SK-N-SH (cell line): ENCODE data around the gene MCEMP1. TPM values are rescaled to one million over a fixed set of nuclear protein-coding genes. Genes with fewer than 3 reads are reported as not detected.

Source experiments
- CTCF ChIA-PET: fragments of 300-600, 350-600 bp; formaldehyde crosslinking; extraction: SDS; loops from one replicate; lab custom pipeline; 2021; lab: Yijun Ruan, JAX
- POLR2A ChIA-PET: fragments of 350-600 bp; sonication (Branson Sonifier 250); formaldehyde crosslinking; extraction: SDS; loops from one replicate; lab custom pipeline; 2020; ENCODE audit warnings: antibody characterized with exemption, inconsistent platforms; lab: Yijun Ruan, JAX
- DNase-seq: peaks from one replicate; pipeline ENCODE4 v3.0.0; 2012
- H2AFZ ChIP-seq: fragments of 200-600 bp; sonication (generic); 2 replicates; pipeline ENCODE4 v1.8.1; 2016; ENCODE audit warnings: antibody characterized with exemption, mild to moderate bottlenecking, low read depth
- H3F3A ChIP-seq: fragments of 200-600 bp; sonication (generic); replicated peaks from 2 replicates; pipeline ENCODE3; 2016; ENCODE audit warnings: antibody characterized with exemption, mild to moderate bottlenecking; ENCODE audit not compliant: insufficient read depth
- H3K27ac ChIP-seq, 2 experiments: fragments of 200-500 bp in 1 of 2; fragments of 200-600 bp in 1 of 2; sonication (Bioruptor generic) in 1 of 2; sonication (generic), shearing (Covaris generic) in 1 of 2; 2 replicates each; pipeline versions ENCODE4 v1.5.1 to v1.6.1; 2014 to 2016; ENCODE audit warnings: low read depth in 2 of 2, inconsistent platforms in 1 of 2, low read length in 1 of 2, mild to moderate bottlenecking in 1 of 2, mixed read lengths in 1 of 2
- H3K27me3 ChIP-seq: fragments of 200-600 bp; sonication (generic), shearing (Covaris generic); 2 replicates; pipeline ENCODE4 v1.6.1; 2016; ENCODE audit warnings: mixed run types; ENCODE audit not compliant: insufficient read depth
- H3K36me3 ChIP-seq, 2 experiments: fragments of 200-500 bp in 1 of 2; fragments of 200-600 bp in 1 of 2; sonication (Bioruptor generic) in 1 of 2; sonication (generic) in 1 of 2; replicated peaks in 1 of 2; 2 replicates each; pipeline versions ENCODE3 to v1.5.1; 2014 to 2016; ENCODE audit warnings: low read length in 1 of 2, mild to moderate bottlenecking in 1 of 2; ENCODE audit not compliant: insufficient read depth in 2 of 2, control insufficient read depth in 1 of 2
- H3K4me1 ChIP-seq, 2 experiments: fragments of 200-500 bp in 1 of 2; fragments of 200-600 bp in 1 of 2; sonication (Bioruptor generic) in 1 of 2; sonication (generic), shearing (Covaris generic) in 1 of 2; 2 replicates each; pipeline versions ENCODE4 v1.5.1 to v1.6.1; 2014 to 2016; ENCODE audit warnings: low read depth in 1 of 2, low read length in 1 of 2, mixed run types in 1 of 2; ENCODE audit not compliant: insufficient read depth in 2 of 2, control insufficient read depth in 1 of 2
- H3K4me2 ChIP-seq: fragments of 200-600 bp; sonication (generic), shearing (Covaris generic); 2 replicates; pipeline ENCODE4 v1.6.1; 2017; ENCODE audit warnings: mixed run types
- H3K4me3 ChIP-seq, 2 experiments: fragments of 200-500 bp in 1 of 2; fragments of 200-600 bp in 1 of 2; sonication (Bioruptor generic) in 1 of 2; sonication (generic), shearing (Covaris generic) in 1 of 2; 2 replicates each; pipeline versions ENCODE4 v1.5.1 to v1.8.1; 2014 to 2016; ENCODE audit warnings: low read depth in 2 of 2, inconsistent platforms in 1 of 2, low read length in 1 of 2, mild to moderate bottlenecking in 1 of 2, mixed read lengths in 1 of 2, moderate library complexity in 1 of 2
- H3K79me2 ChIP-seq: fragments of 200-600 bp; sonication (generic); 2 replicates; pipeline ENCODE4 v1.8.1; 2017; ENCODE audit warnings: mild to moderate bottlenecking; ENCODE audit not compliant: insufficient read depth
- H3K9ac ChIP-seq: fragments of 200-600 bp; sonication (generic); 2 replicates; pipeline ENCODE4 v1.6.1; 2017; ENCODE audit warnings: mixed run types
- H3K9me2 ChIP-seq: fragments of 200-600 bp; sonication (generic); 2 replicates; pipeline ENCODE4 v1.6.1; 2017; ENCODE audit warnings: mixed run types
- H3K9me3 ChIP-seq: fragments of 200-600 bp; sonication (generic); 2 replicates; pipeline ENCODE4 v1.6.1; 2017; ENCODE audit warnings: mixed run types, mild to moderate bottlenecking, moderate library complexity
- H4K20me1 ChIP-seq: fragments of 200-600 bp; sonication (generic); 2 replicates; pipeline ENCODE4 v1.6.1; 2017; ENCODE audit warnings: mild to moderate bottlenecking, mixed run types; ENCODE audit not compliant: insufficient read depth
- EP300 ChIP-seq, 2 experiments: IDR thresholded peaks; 2 replicates each; pipeline versions ENCODE4 v1.4.0 to v1.6.1; 2012; ENCODE audit warnings: borderline replicate concordance in 1 of 2, low read depth in 1 of 2, low read length in 1 of 2
- EZH2phosphoT487 ChIP-seq: fragments of 200-600 bp; sonication (generic); IDR thresholded peaks from 2 replicates; pipeline ENCODE4 v1.6.1; 2017; ENCODE audit warnings: low read depth, mixed run types, mild to moderate bottlenecking, antibody characterized with exemption, moderate library complexity, borderline replicate concordance
- FOSL2 ChIP-seq: IDR thresholded peaks from 2 replicates; pipeline ENCODE4 v1.4.0; 2012; ENCODE audit warnings: low read depth, mild to moderate bottlenecking, moderate library complexity, borderline replicate concordance
- FOXM1 ChIP-seq: IDR thresholded peaks from 2 replicates; pipeline ENCODE4 v1.4.0; 2012; ENCODE audit warnings: low read depth, mild to moderate bottlenecking
- GABPA ChIP-seq: IDR thresholded peaks from 2 replicates; pipeline ENCODE4 v1.4.0; 2012; ENCODE audit warnings: low read depth, mild to moderate bottlenecking
- GATA2 ChIP-seq: sonication (generic); formaldehyde crosslinking; IDR thresholded peaks from 2 replicates; pipeline ENCODE4 v1.5.0; 2020; ENCODE audit warnings: mild to moderate bottlenecking, missing genetic modification reagents
- JUND ChIP-seq: IDR thresholded peaks from 2 replicates; pipeline ENCODE4 v1.4.0; 2012
- MXI1 ChIP-seq: IDR thresholded peaks from 2 replicates; pipeline ENCODE4 v1.6.1; 2012; ENCODE audit warnings: mild to moderate bottlenecking, low read depth, low read length, improper control_type of control experiment
- NRF1 ChIP-seq: IDR thresholded peaks from 2 replicates; pipeline ENCODE4 v1.6.1; 2012; ENCODE audit warnings: low read depth, mild to moderate bottlenecking, low read length
- PBX3 ChIP-seq: IDR thresholded peaks from 2 replicates; pipeline ENCODE4; 2012
- POLR2AphosphoS5 ChIP-seq: IDR thresholded peaks from 2 replicates; pipeline ENCODE4 v1.6.1; 2012; ENCODE audit warnings: low read depth, low read length
- RAD21 ChIP-seq: IDR thresholded peaks from 2 replicates; pipeline ENCODE4 v1.6.1; 2012; ENCODE audit warnings: mild to moderate bottlenecking, low read length
- RXRA ChIP-seq: IDR thresholded peaks from 2 replicates; pipeline ENCODE4 v1.4.0; 2012; ENCODE audit warnings: low read depth, mild to moderate bottlenecking, borderline replicate concordance
- TCF12 ChIP-seq: IDR thresholded peaks from 2 replicates; pipeline ENCODE4 v1.4.0; 2012
- USF1 ChIP-seq: IDR thresholded peaks from 2 replicates; pipeline ENCODE4 v1.4.0; 2012; ENCODE audit warnings: low read depth, borderline replicate concordance
- YY1 ChIP-seq: IDR thresholded peaks from 2 replicates; pipeline ENCODE4 v1.4.0; 2012; ENCODE audit warnings: low read depth, mild to moderate bottlenecking
- WGBS: methylation state at CpG from one replicate; pipeline ENCODE4 v1.1.6; 2017; ENCODE audit warnings: low lambda C conversion rate; 5-methylcytosine and 5-hydroxymethylcytosine counted together
- polyA plus RNA-seq, 3 experiments: library from polyadenylated mRNA; depleted of rRNA; stranded (reverse); fragments of >200 nt; gene quantifications; 2 replicates each; pipeline ENCODE4 v1.2.3, GENCODE V29; 2012
- TF ChIP-seq, protein P1 (sequence below): fragments of 200-600 bp; sonication (generic); IDR thresholded peaks from 2 replicates; pipeline ENCODE4 v1.6.1; 2017; ENCODE audit warnings: antibody characterized with exemption, mild to moderate bottlenecking, moderate library complexity
- TF ChIP-seq, protein P2 (sequence below): IDR thresholded peaks from 2 replicates; pipeline ENCODE4 v1.4.0; 2012; ENCODE audit warnings: low read depth

The MCEMP1 gene
- polyA plus RNA-seq, 1 of the 3 experiments (the other 2 are of a cell fraction) = not detected

GRCh38 chr19:7701654-7702457 is 25.0 kb downstream of the MCEMP1 start, which contains the start of gene FCER2:
TSS of gene FCER2 (minus strand) at chr19:7702131. CDS start at chr19:7699760, 2,371 bp downstream.
- H3K4me1 ChIP-seq = no peaks in the 10 kb centered on the region
- CTCF ChIA-PET = interaction anchor here (2.5 kb wide), 1 partner anchor 21 kb away, joined by 10 read pairs; the partner anchor contains the start of gene TRAPPC5
- no peak for TF ChIP-seq POLR2AphosphoS5
- TF ChIP-seq EZH2phosphoT487 = no peak
- no peak for TF ChIP-seq GATA2 (CRISPR knock-in tag)
- TF ChIP-seq, protein P1, sequence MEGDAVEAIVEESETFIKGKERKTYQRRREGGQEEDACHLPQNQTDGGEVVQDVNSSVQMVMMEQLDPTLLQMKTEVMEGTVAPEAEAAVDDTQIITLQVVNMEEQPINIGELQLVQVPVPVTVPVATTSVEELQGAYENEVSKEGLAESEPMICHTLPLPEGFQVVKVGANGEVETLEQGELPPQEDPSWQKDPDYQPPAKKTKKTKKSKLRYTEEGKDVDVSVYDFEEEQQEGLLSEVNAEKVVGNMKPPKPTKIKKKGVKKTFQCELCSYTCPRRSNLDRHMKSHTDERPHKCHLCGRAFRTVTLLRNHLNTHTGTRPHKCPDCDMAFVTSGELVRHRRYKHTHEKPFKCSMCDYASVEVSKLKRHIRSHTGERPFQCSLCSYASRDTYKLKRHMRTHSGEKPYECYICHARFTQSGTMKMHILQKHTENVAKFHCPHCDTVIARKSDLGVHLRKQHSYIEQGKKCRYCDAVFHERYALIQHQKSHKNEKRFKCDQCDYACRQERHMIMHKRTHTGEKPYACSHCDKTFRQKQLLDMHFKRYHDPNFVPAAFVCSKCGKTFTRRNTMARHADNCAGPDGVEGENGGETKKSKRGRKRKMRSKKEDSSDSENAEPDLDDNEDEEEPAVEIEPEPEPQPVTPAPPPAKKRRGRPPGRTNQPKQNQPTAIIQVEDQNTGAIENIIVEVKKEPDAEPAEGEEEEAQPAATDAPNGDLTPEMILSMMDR = no peak
- TF ChIP-seq NRF1 = no peak
- TF ChIP-seq, protein P2, sequence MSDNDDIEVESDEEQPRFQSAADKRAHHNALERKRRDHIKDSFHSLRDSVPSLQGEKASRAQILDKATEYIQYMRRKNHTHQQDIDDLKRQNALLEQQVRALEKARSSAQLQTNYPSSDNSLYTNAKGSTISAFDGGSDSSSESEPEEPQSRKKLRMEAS = no peak
- TF ChIP-seq TCF12 = no peak
- TF ChIP-seq MXI1 = no peak
- no peak for TF ChIP-seq EP300 (IDR thresholded peaks at IDR 0.05; ENCODE audit: borderline replicate concordance in 1 of 2, low read depth in 1 of 2, low read length in 1 of 2)
- TF ChIP-seq FOSL2 = no peak
- no peak for TF ChIP-seq YY1
- TF ChIP-seq USF1 = no peak
- no peak for TF ChIP-seq RAD21

DNA sequence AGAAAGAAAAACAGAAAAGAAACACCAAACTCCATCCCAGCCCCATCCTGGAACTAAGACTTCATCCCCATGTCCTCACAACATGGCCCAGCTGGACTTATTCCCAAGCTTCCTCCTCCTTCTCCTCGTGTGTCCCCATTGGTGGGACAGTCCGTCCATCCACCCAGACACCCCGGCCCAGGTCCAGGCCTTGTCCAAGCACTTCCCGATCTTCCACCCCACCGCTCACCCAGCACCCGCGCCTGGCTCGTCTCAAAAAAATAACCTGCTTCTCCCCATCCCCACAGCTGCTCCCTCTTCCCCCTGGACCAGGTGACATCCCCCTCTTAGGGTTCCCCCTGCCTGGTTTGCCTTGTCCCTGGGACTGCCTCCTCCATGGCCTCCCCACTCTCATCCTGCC is 26.4 kb downstream of the MCEMP1 start:
- DNase-seq = no peak
- Histone ChIP-seq H3K4me2 (no peak overlapping the region), H3K79me2 (no peaks in the 10 kb centered on the region), H3K9me3 (no peaks in the 10 kb centered on the region), H3K9me2 (no peaks in the 10 kb centered on the region), H4K20me1 (no peaks in the 10 kb centered on the region), H2AFZ (no peak overlapping the region), H3K27me3 (peaks cover 69% of the 10 kb centered on the region), H3K36me3 (no peaks in the 10 kb centered on the region), H3F3A (no peaks in the 10 kb centered on the region), H3K9ac (no peak overlapping the region), H3K4me3 (no peak overlapping the region), H3K4me1 (no peaks in the 10 kb centered on the region), H3K27ac (no peak overlapping the region)
- TF ChIP-seq FOXM1 = no peak
- peak; percentile 27; the same call in 1 of the 2 replicates for TF ChIP-seq PBX3
- TF ChIP-seq, protein P1 = no peak
- no peak for TF ChIP-seq GABPA
- no peak for TF ChIP-seq JUND
- no peak for TF ChIP-seq RXRA
- POLR2A ChIA-PET = no interaction called here
- WGBS = 20% methylated on average over 8 of the region's 8 CpGs
- CTCF ChIA-PET = no interaction called here

More at GRCh38 chr19:7701654-7702457, 25.0 kb downstream of the MCEMP1 start, which contains the start of gene FCER2:
- H3K4me2 ChIP-seq = no peak within 1 kb of the TSS
- no peaks in the 10 kb centered on the region for H3K36me3 ChIP-seq
- no peaks in the 10 kb centered on the region for H3F3A ChIP-seq
- no peak for DNase-seq
- no peaks in the 10 kb centered on the region for H4K20me1 ChIP-seq
- H3K9ac ChIP-seq = no peak within 1 kb of the TSS
- H3K27ac ChIP-seq = no peak within 1 kb of the TSS
- no peaks in the 10 kb centered on the region for H3K79me2 ChIP-seq
- POLR2A ChIA-PET = no interaction called here
- WGBS = 7% methylated on average over 20 of the region's 20 CpGs
- no peaks in the 10 kb centered on the region for H3K9me3 ChIP-seq
- no peak within 1 kb of the TSS for H2AFZ ChIP-seq
- peaks cover 84% of the 10 kb centered on the region for H3K27me3 ChIP-seq
- no peaks in the 10 kb centered on the region for H3K9me2 ChIP-seq
- H3K4me3 ChIP-seq = no peak within 1 kb of the TSS
